GM19328 (cell line): ENCODE measurements around the gene ZNG1B.
"Not testable (repeated sequence)": the region's sequence is repeated elsewhere in the genome, so short reads cannot be mapped to it uniquely, and the experiment has no call there.

ENCODE experiments used
- ATAC-seq: cut with Tn5 transposase; IDR thresholded peaks from one replicate; pipeline ENCODE4 v1.9.1; 2021; ENCODE audit warnings: mild to moderate bottlenecking, moderate library complexity; ENCODE audit not compliant: unreplicated experiment

ZNG1B gene

GRCh38 chr2:113542529-113542928 is 105.0 kb downstream of the ZNG1B start:
- ATAC-seq, result not testable (repeated sequence)
